HUES48 (cell line): ENCODE data around the gene HPGD.

Experiments
- H3K27ac ChIP-seq: one replicate; pipeline ENCODE4 v1.7.0; 2013; ENCODE audit warnings: low read depth, low read length, inconsistent platforms
- H3K27me3 ChIP-seq: 2 replicates; pipeline ENCODE4 v1.6.1; 2013; ENCODE audit warnings: mild to moderate bottlenecking, low read length; ENCODE audit not compliant: control insufficient read depth, insufficient read depth
- H3K36me3 ChIP-seq: 2 replicates; pipeline ENCODE4 v1.6.1; 2013; ENCODE audit warnings: low read length; ENCODE audit not compliant: control insufficient read depth, insufficient read depth
- H3K4me1 ChIP-seq: 2 replicates; pipeline ENCODE4 v1.6.1; 2013; ENCODE audit warnings: mild to moderate bottlenecking, low read length; ENCODE audit not compliant: control insufficient read depth, insufficient read depth
- H3K4me3 ChIP-seq: 2 replicates; pipeline ENCODE4 v1.5.1; 2013; ENCODE audit warnings: mild to moderate bottlenecking, low read depth, low read length
- H3K9ac ChIP-seq: 2 replicates; pipeline ENCODE4 v1.6.1; 2013; ENCODE audit warnings: mild to moderate bottlenecking, low read depth, low read length, moderate library complexity
- H3K9me3 ChIP-seq: 2 replicates; pipeline ENCODE4 v1.6.1; 2013; ENCODE audit warnings: low read length; ENCODE audit not compliant: control insufficient read depth, insufficient read depth

The HPGD gene

GRCh38 chr4:174449944-174450785 is 72.1 kb downstream of the HPGD start:
- Histone ChIP-seq H3K36me3 (no peaks in the 10 kb centered on the region), H3K4me1 (peaks cover 29% of the 10 kb centered on the region), H3K4me3 (no peak overlapping the region), H3K27me3 (no peaks in the 10 kb centered on the region), H3K9ac (no peak overlapping the region), H3K9me3 (no peaks in the 10 kb centered on the region), H3K27ac (no peak overlapping the region)

GRCh38 chr4:174449152-174449551 is 73.1 kb downstream of the HPGD start:
- H3K4me1 ChIP-seq = peaks cover 29% of the 10 kb centered on the region
- no peaks in the 10 kb centered on the region for H3K36me3 ChIP-seq
- H3K9me3 ChIP-seq = no peaks in the 10 kb centered on the region
- no peak overlapping the region for H3K27ac ChIP-seq
- H3K4me3 ChIP-seq = no peak overlapping the region
- no peak overlapping the region for H3K9ac ChIP-seq
- no peaks in the 10 kb centered on the region for H3K27me3 ChIP-seq

GRCh38 chr4:174444390-174444789 is 77.9 kb downstream of the HPGD start:
- H3K4me3 ChIP-seq = no peak overlapping the region

More at GRCh38 chr4:174444390-174444789, 77.9 kb downstream of the HPGD start:
- Histone ChIP-seq H3K4me1 (no peaks in the 10 kb centered on the region), H3K27me3 (no peaks in the 10 kb centered on the region), H3K9ac (no peak overlapping the region), H3K9me3 (no peaks in the 10 kb centered on the region), H3K27ac (no peak overlapping the region), H3K36me3 (no peaks in the 10 kb centered on the region)
